ENCODE measurements around the gene MED22.

MED22 gene

GRCh38 chr9:133362359-133363044 lies 14.6 kb upstream of the MED22 start:
- Histone ChIP-seq H4K8ac (ENCODE audit: low read depth, low read length) (no peak overlapping the region), H3K27ac (ENCODE audit: low read depth, low read length) (no peak overlapping the region), H3K18ac (ENCODE audit: low read length) (no peak overlapping the region), H3K4ac (ENCODE audit: low read depth, low read length) (no peak overlapping the region), H3K9ac (ENCODE audit: low read length) (no peak overlapping the region), H4K5ac (ENCODE audit: low read length) (no peak overlapping the region), H3K27me3 (ENCODE audit: insufficient read depth, low read length, poor library complexity) (no peaks in the 10 kb centered on the region), H3K56ac (ENCODE audit: low read length) (no peak overlapping the region), H2BK15ac (replicated peaks; ENCODE audit: low read depth) (no peak overlapping the region), H3K23ac (ENCODE audit: low read length) (no peak overlapping the region), H2AK5ac (ENCODE audit: low read length) (no peak overlapping the region), H3K79me1 (ENCODE audit: low read length) (peaks cover 21% of the 10 kb centered on the region), H3K4me3 (ENCODE audit: low read length) (no peak overlapping the region), H3K36me3 (ENCODE audit: control insufficient read depth, insufficient read depth, low read length) (peaks cover 23% of the 10 kb centered on the region), H3K79me2 (ENCODE audit: control insufficient read depth, insufficient read depth, low read length) (peaks cover 8% of the 10 kb centered on the region), H2BK5ac (ENCODE audit: low read length) (no peak overlapping the region), H2BK120ac (ENCODE audit: low read depth, low read length) (no peak overlapping the region), H3K4me1 (ENCODE audit: control insufficient read depth, low read depth, low read length) (no peaks in the 10 kb centered on the region), H3K4me2 (ENCODE audit: low read length) (no peak overlapping the region)
- DNase-seq: no peak
- no CpG with 5 or more reads among the region's 15 CpGs for WGBS (ENCODE audit: extremely low coverage, insufficient coverage, low lambda C conversion rate)

- Histone ChIP-seq H3K4me1 (ENCODE audit: control insufficient read depth, low read depth, low read length) (peaks cover 2% of the 10 kb centered on the region), H4K8ac (ENCODE audit: low read depth, low read length) (no peak overlapping the region), H3K79me1 (ENCODE audit: low read length) (peaks cover 18% of the 10 kb centered on the region), H3K56ac (ENCODE audit: low read length) (no peak overlapping the region), H3K4me3 (ENCODE audit: low read length) (no peak overlapping the region), H4K5ac (ENCODE audit: low read length) (no peak overlapping the region), H3K9ac (ENCODE audit: low read length) (no peak overlapping the region), H2AK5ac (ENCODE audit: low read length) (no peak overlapping the region), H3K27ac (ENCODE audit: low read depth, low read length) (no peak overlapping the region), H2BK120ac (ENCODE audit: low read depth, low read length) (no peak overlapping the region), H2BK15ac (replicated peaks; ENCODE audit: low read depth) (no peak overlapping the region), H3K23ac (ENCODE audit: low read length) (no peak overlapping the region), H3K18ac (ENCODE audit: low read length) (no peak overlapping the region), H2BK5ac (ENCODE audit: low read length) (no peak overlapping the region), H3K27me3 (ENCODE audit: insufficient read depth, low read length, poor library complexity) (no peaks in the 10 kb centered on the region), H3K36me3 (ENCODE audit: control insufficient read depth, insufficient read depth, low read length) (peaks cover 23% of the 10 kb centered on the region), H3K4me2 (ENCODE audit: low read length) (no peak overlapping the region), H3K4ac (ENCODE audit: low read depth, low read length) (no peak overlapping the region), H3K79me2 (ENCODE audit: control insufficient read depth, insufficient read depth, low read length) (peaks cover 3% of the 10 kb centered on the region)
- WGBS (ENCODE audit: extremely low coverage, insufficient coverage, low lambda C conversion rate): no CpG with 5 or more reads among the region's 13 CpGs
- no peak for DNase-seq
Observed at GRCh38 chr9:133361507-133362092, 13.7 kb upstream of the MED22 start.

GRCh38 chr9:133360400-133361393 lies 12.8 kb upstream of the MED22 start:
- Histone ChIP-seq H3K4me2 (ENCODE audit: low read length) (no peak overlapping the region), H3K4ac (ENCODE audit: low read depth, low read length) (no peak overlapping the region), H2BK15ac (replicated peaks; ENCODE audit: low read depth) (no peak overlapping the region), H3K4me1 (ENCODE audit: control insufficient read depth, low read depth, low read length) (peaks cover 2% of the 10 kb centered on the region), H4K5ac (ENCODE audit: low read length) (no peak overlapping the region), H4K8ac (ENCODE audit: low read depth, low read length) (no peak overlapping the region), H3K56ac (ENCODE audit: low read length) (no peak overlapping the region), H3K79me2 (ENCODE audit: control insufficient read depth, insufficient read depth, low read length) (peaks cover 7% of the 10 kb centered on the region), H3K27me3 (ENCODE audit: insufficient read depth, low read length, poor library complexity) (no peaks in the 10 kb centered on the region), H3K4me3 (ENCODE audit: low read length) (no peak overlapping the region), H3K36me3 (ENCODE audit: control insufficient read depth, insufficient read depth, low read length) (peaks cover 23% of the 10 kb centered on the region), H3K23ac (ENCODE audit: low read length) (no peak overlapping the region), H3K27ac (ENCODE audit: low read depth, low read length) (no peak overlapping the region), H2AK5ac (ENCODE audit: low read length) (no peak overlapping the region), H3K9ac (ENCODE audit: low read length) (no peak overlapping the region), H2BK5ac (ENCODE audit: low read length) (no peak overlapping the region), H2BK120ac (ENCODE audit: low read depth, low read length) (no peak overlapping the region), H3K79me1 (ENCODE audit: low read length) (peaks cover 16% of the 10 kb centered on the region), H3K18ac (ENCODE audit: low read length) (no peak overlapping the region)
- no CpG with 5 or more reads among the region's 21 CpGs for WGBS (ENCODE audit: extremely low coverage, insufficient coverage, low lambda C conversion rate)
- no peak for DNase-seq

- no peak overlapping the region for H3K23ac ChIP-seq (ENCODE audit: low read length)
- no peak overlapping the region for H3K27ac ChIP-seq (ENCODE audit: low read depth, low read length)
- H3K79me2 ChIP-seq (ENCODE audit: control insufficient read depth, insufficient read depth, low read length): peaks cover 7% of the 10 kb centered on the region
- H3K9ac ChIP-seq (ENCODE audit: low read length): no peak overlapping the region
- H3K79me1 ChIP-seq (ENCODE audit: low read length): peaks cover 16% of the 10 kb centered on the region
- H4K5ac ChIP-seq (ENCODE audit: low read length): no peak overlapping the region
- no CpG with 5 or more reads among the region's 20 CpGs for WGBS (ENCODE audit: extremely low coverage, insufficient coverage, low lambda C conversion rate)
- H3K18ac ChIP-seq (ENCODE audit: low read length): no peak overlapping the region
- no peak overlapping the region for H2BK120ac ChIP-seq (ENCODE audit: low read depth, low read length)
- H2BK5ac ChIP-seq (ENCODE audit: low read length): no peak overlapping the region
- H2BK15ac ChIP-seq (replicated peaks; ENCODE audit: low read depth): no peak overlapping the region
- no peaks in the 10 kb centered on the region for H3K27me3 ChIP-seq (ENCODE audit: insufficient read depth, low read length, poor library complexity)
- no peak overlapping the region for H3K4me2 ChIP-seq (ENCODE audit: low read length)
- H2AK5ac ChIP-seq (ENCODE audit: low read length): no peak overlapping the region
- H4K8ac ChIP-seq (ENCODE audit: low read depth, low read length): no peak overlapping the region
- peak; percentile 69 for DNase-seq
- H3K36me3 ChIP-seq (ENCODE audit: control insufficient read depth, insufficient read depth, low read length): peaks cover 22% of the 10 kb centered on the region
- no peak overlapping the region for H3K4me3 ChIP-seq (ENCODE audit: low read length)
- no peak overlapping the region for H3K56ac ChIP-seq (ENCODE audit: low read length)
- H3K4me1 ChIP-seq (ENCODE audit: control insufficient read depth, low read depth, low read length): peaks cover 2% of the 10 kb centered on the region
- no peak overlapping the region for H3K4ac ChIP-seq (ENCODE audit: low read depth, low read length)
Observed at GRCh38 chr9:133359399-133360175, 11.7 kb upstream of the MED22 start.

DNA sequence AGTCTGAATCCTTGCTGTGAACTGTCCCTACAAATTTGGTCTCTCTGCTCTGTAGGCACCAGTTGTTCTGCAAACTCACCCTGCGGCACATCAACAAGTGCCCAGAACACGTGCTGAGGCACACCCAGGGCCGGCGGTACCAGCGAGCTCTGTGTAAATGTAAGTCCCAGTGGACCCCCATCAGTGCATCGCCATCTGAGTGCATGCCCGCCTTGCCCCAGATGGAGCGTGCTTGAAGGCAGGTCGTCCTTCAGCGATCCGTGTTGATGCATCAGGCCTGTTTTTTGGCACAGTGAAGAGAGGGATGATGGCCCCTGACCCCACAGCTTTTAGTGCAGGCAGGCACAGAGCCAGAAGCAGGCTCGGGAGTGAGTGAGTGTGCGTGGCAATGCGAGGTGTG lies 9.7 kb upstream of the MED22 start:
- H4K5ac ChIP-seq (ENCODE audit: low read length): no peak overlapping the region
- H2BK5ac ChIP-seq (ENCODE audit: low read length): no peak overlapping the region
- H4K8ac ChIP-seq (ENCODE audit: low read depth, low read length): no peak overlapping the region
- no peak overlapping the region for H3K18ac ChIP-seq (ENCODE audit: low read length)
- peak overlapping the region; percentile 88 for H3K9ac ChIP-seq (ENCODE audit: low read length)
- H3K4ac ChIP-seq (ENCODE audit: low read depth, low read length): no peak overlapping the region
- H3K27ac ChIP-seq (ENCODE audit: low read depth, low read length): no peak overlapping the region
- no peak overlapping the region for H3K4me3 ChIP-seq (ENCODE audit: low read length)
- H3K79me1 ChIP-seq (ENCODE audit: low read length): peaks cover 16% of the 10 kb centered on the region
- no peak overlapping the region for H3K4me2 ChIP-seq (ENCODE audit: low read length)
- no peak overlapping the region for H3K23ac ChIP-seq (ENCODE audit: low read length)
- no peaks in the 10 kb centered on the region for H3K27me3 ChIP-seq (ENCODE audit: insufficient read depth, low read length, poor library complexity)
- peaks cover 12% of the 10 kb centered on the region for H3K36me3 ChIP-seq (ENCODE audit: control insufficient read depth, insufficient read depth, low read length)
- no peak overlapping the region for H2BK15ac ChIP-seq (replicated peaks; ENCODE audit: low read depth)
- no peak for DNase-seq
- no peak overlapping the region for H2AK5ac ChIP-seq (ENCODE audit: low read length)
- peaks cover 2% of the 10 kb centered on the region for H3K4me1 ChIP-seq (ENCODE audit: control insufficient read depth, low read depth, low read length)
- no CpG with 5 or more reads among the region's 14 CpGs for WGBS (ENCODE audit: extremely low coverage, insufficient coverage, low lambda C conversion rate)
- H2BK120ac ChIP-seq (ENCODE audit: low read depth, low read length): no peak overlapping the region
- H3K56ac ChIP-seq (ENCODE audit: low read length): peak overlapping the region; percentile 38
- H3K79me2 ChIP-seq (ENCODE audit: control insufficient read depth, insufficient read depth, low read length): peaks cover 7% of the 10 kb centered on the region
